ENCODE measurements around the gene MTHFD1L.
A peak's percentile ranks its signal among the peaks of the same experiment; 100 is the strongest.

MTHFD1L gene

DNA sequence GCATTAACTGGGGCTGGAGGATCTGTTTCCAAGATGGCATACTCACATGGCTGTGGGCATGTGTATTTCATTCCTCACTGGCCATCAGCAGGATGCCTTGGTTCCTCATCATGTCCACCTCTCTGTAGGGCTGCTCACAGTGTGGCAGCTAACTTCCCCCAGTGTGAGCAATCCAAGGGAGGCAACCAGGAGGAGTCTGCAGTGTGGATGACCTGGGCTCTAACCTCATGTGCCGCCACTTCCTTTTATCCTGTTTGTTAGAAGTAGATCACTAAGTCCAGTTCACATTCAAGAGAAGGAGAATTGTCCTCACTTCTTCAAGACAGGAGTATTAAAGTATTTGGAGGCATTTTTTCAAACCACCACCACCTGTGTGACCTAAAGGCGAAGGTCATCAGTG lies 54.4 kb downstream of the MTHFD1L start:
- no peak overlapping the region for H3K4me3 ChIP-seq (replicated peaks in 1 of 2; ENCODE audit: low read depth in 2 of 2, low read length in 2 of 2)
- DNase-seq (ENCODE audit: low read depth in 2 of 2) = no peak
- TF ChIP-seq, protein P1, sequence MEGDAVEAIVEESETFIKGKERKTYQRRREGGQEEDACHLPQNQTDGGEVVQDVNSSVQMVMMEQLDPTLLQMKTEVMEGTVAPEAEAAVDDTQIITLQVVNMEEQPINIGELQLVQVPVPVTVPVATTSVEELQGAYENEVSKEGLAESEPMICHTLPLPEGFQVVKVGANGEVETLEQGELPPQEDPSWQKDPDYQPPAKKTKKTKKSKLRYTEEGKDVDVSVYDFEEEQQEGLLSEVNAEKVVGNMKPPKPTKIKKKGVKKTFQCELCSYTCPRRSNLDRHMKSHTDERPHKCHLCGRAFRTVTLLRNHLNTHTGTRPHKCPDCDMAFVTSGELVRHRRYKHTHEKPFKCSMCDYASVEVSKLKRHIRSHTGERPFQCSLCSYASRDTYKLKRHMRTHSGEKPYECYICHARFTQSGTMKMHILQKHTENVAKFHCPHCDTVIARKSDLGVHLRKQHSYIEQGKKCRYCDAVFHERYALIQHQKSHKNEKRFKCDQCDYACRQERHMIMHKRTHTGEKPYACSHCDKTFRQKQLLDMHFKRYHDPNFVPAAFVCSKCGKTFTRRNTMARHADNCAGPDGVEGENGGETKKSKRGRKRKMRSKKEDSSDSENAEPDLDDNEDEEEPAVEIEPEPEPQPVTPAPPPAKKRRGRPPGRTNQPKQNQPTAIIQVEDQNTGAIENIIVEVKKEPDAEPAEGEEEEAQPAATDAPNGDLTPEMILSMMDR (IDR thresholded peaks at IDR 0.05; ENCODE audit: low read depth, low read length) = no peak

DNA sequence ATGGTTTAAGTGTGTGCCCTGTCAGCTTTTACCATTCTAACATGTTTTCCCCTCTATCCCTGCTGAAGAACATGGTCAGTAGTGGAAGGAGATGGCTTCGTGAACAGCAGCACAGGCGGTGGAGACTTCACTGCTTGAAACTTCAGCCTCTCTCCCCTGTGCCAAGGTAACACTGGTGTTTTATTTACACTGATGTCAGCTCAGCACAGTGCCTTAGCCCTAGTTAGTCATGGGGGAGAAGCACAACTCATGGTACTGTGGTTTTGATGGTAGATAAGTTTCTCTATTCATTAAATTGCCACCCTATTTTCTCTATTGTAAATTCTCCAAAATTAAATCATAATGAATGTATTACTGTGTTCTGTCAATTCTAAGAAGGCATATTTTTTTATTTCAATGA lies 56.6 kb downstream of the MTHFD1L start:
- no peak overlapping the region for H3K4me3 ChIP-seq (replicated peaks in 1 of 2; ENCODE audit: low read depth in 2 of 2, low read length in 2 of 2)
- TF ChIP-seq, protein P1 (IDR thresholded peaks at IDR 0.05; ENCODE audit: low read depth, low read length) = no peak
- DNase-seq (ENCODE audit: low read depth in 2 of 2) = no peak

DNA sequence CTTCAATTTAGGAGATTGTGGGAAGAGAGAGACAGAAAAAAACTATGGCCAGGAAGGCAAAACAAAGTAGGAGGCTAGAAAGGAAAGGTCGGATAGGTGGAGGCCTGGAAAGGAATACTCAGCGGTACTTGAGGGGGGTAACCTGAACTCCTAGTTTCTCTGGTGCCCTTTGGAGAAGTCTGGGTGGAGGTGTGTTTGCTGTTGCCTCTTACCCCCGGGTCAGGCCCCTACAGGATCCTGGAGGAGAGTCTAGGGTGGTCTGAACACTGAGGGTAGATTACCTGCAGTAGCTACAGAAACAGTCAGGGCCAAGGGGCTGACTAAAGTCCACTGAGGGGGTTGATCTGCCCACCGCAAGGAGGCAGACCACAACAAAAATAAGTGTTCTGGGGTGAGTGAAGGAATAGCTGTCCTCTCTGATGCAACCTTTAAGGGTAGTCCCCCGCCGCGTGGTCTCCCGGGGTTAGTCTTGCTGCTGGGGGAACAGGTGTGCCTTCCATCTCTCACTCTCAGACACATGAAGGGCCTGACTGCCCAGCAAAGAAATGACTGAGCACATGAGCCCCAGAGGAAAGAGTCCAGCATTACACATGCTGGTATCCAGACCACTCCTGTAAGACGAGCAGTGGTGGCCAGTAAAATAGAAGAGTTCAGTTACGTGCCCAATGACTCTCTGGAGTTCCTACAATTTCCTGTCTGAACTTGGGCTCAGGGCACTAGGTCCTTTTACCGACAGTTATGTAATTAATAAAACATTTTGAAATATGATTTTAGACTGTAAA lies 59.5 kb downstream of the MTHFD1L start:
- peak; percentile 29 to 72 for DNase-seq (ENCODE audit: low read depth in 2 of 2)
- TF ChIP-seq, protein P1 (IDR thresholded peaks at IDR 0.05; ENCODE audit: low read depth, low read length) = no peak
- no peak overlapping the region for H3K4me3 ChIP-seq (replicated peaks in 1 of 2; ENCODE audit: low read depth in 2 of 2, low read length in 2 of 2)

DNA sequence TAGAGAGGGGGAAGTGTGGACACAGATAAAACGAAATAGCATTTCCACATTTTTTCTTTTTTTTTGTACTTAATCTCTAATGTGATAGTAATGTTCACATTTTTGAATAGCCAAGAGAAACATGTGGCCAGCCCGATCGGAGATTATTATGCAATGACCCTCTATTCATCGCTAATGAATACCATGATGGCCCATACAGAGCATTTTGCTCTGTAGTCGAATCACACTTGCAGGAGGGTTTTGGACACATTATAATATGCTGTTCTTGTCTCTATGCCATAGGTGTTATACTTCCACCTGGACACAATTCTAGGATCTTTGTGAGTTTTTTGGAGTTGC lies 60.1 kb downstream of the MTHFD1L start:
- TF ChIP-seq, protein P1 (IDR thresholded peaks at IDR 0.05; ENCODE audit: low read depth, low read length) = no peak
- DNase-seq (ENCODE audit: low read depth in 2 of 2) = no peak
- no peak overlapping the region for H3K4me3 ChIP-seq (replicated peaks in 1 of 2; ENCODE audit: low read depth in 2 of 2, low read length in 2 of 2)

DNA sequence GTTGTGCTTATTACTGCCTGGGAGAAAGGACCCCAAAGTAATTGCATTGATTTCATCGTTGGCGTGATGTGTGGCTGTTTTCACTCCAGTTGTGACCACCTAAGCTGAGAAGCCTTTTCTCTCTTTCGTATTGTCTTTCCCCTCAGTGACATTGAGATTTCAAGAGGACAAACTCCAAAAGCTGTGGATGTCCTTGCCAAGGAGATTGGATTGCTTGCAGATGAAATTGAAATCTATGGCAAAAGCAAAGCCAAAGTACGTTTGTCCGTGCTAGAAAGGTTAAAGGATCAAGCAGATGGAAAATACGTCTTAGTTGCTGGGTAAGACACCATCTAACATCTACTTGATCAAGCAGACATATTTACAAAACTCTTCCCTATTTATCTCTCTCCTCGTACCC lies 60.5 kb downstream of the MTHFD1L start:
- DNase-seq (ENCODE audit: low read depth in 2 of 2) = no peak
- TF ChIP-seq, protein P1 (IDR thresholded peaks at IDR 0.05; ENCODE audit: low read depth, low read length) = no peak
- no peak overlapping the region for H3K4me3 ChIP-seq (replicated peaks in 1 of 2; ENCODE audit: low read depth in 2 of 2, low read length in 2 of 2)

DNA sequence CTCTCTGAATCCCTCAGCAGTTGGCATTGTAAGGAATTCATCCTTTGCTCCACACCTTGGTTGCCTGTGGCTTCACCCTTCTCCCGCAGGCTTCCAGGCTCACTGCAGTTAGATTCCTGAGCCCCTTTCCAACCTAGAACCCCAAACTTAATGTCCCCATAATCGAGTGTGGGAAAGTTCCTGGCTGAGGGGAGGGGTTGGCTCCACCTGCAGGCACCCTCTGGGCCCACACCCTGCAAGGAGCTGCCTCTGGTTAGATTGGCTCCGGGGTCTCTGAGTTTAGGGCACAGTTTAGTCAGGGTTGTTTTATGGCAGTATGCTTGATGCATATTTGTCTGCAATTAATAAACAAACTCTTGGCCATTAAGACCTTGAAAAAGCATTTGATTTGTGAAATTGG lies 63.4 kb downstream of the MTHFD1L start:
- TF ChIP-seq, protein P1 (IDR thresholded peaks at IDR 0.05; ENCODE audit: low read depth, low read length) = peak; percentile 27
- H3K4me3 ChIP-seq (replicated peaks in 1 of 2; ENCODE audit: low read depth in 2 of 2, low read length in 2 of 2) = no peak overlapping the region
- DNase-seq (ENCODE audit: low read depth in 2 of 2) = no peak

DNA sequence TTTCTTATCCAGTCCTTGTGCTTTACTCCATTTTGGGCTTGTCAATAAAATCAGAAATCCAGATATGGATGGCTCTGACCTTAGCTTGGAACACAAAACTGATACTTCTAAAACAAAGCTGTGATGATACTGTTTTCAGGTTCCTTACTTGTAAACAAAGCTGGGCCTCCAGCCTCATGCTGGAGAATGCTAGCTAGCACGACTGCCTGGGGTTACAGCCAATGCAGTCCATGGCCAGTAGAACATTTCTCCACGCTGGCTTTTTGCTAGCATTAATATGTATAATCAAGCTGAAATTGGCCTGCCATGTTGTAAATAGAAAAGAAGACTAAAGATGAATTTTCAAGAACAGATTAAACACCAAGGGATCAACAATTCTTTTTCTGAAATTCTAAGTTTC lies 63.9 kb downstream of the MTHFD1L start:
- TF ChIP-seq, protein P1 (IDR thresholded peaks at IDR 0.05; ENCODE audit: low read depth, low read length) = no peak
- no peak for DNase-seq (ENCODE audit: low read depth in 2 of 2)

More for the DNA sequence above, 63.9 kb downstream of the MTHFD1L start:
- H3K4me3 ChIP-seq (replicated peaks in 1 of 2; ENCODE audit: low read depth in 2 of 2, low read length in 2 of 2) = no peak overlapping the region
